NCI-H2107 treated with DMSO at 0.1 percent for 48 hours (cell line): ENCODE data around the gene KDM4B.

Experiments
- DNase-seq: peaks from one replicate; lab custom pipeline; 2025; ENCODE audit not compliant: unreplicated experiment; lab: John Stamatoyannopoulos, UW

Gene KDM4B

GRCh38 chr19:5066768-5067167 is 97.9 kb downstream of the KDM4B start:
- no peak for DNase-seq

DNA sequence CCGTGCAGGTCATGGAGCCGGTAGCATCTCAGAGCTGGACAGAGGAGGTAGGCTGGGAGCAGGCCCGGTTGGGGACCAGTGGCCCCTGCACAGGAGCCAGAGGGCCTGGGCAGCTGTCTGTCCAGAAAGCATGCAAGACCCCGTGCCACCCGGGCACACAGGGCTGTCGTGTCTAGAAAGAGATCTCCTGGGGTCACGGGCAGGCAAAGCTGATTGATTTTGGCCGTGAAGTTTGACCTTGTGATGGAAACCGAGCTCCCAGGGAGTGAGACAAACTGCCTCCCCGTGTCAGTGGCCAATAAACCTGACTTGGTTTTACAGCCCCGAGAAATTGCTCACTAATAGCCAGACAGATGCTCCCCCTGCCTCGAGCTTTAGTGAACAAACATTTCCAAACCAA is 98.8 kb downstream of the KDM4B start:
- DNase-seq, result no peak

DNA sequence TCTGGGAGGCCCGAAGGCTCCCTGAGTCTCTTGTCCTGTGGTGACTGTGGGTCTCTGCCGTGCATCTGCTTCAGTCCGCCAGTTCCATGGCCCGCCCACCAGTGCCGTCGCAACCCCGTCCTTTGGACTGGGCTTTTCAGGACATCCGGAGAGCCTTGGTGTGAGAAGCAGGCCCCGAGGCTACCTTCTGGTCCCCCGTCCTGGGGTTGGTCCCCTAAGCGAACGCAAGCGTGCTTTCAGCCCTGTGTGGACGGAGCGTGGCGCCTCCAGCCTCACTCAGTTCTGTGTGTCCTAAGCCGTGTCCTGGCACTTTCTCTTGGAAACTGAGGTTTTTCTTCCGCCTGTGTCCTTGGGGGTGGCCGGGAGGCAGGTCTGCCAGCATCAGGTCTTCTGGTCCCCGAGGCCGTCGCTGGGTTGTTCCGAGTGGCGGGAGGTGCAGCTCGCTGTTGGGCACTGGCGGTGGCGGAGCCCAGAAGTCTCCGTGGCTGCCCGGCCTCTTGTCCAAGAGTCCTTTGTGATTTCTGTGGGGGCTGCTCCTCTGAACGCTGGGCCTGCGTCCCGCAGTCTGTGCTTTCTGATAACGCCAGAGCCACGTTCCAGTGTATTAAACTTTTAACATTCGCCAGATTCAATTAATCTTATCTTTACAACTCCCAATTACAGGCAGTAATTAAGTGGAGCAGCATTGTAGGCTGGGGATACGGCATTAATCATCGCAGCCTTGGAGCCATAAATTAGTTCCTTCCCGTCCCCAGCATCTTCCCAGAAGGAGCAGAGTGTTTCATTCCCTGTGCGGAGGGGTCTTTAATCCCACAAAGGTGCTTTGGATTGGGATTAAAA is 99.5 kb downstream of the KDM4B start:
- no peak for DNase-seq

DNA sequence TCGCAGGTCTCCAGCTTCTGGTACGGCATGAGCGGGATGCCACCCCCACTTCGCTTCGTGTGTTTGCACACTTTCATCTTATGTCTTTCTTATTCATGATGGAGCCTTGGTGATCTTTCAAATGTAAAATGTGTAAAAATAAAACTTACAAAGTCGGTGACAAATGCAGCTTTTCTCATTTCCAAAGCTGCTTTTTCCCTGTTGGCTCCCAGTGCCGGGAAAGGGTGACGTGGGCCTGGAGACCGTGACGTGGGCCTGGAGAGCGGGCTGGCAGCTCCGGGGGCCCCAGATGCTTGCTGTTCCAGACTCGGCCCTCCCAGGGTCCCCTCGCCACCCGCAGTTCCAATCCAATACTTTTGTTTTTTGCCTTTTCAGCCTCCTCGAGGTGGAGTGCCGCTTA is 101.4 kb downstream of the KDM4B start:
- no peak for DNase-seq

DNA sequence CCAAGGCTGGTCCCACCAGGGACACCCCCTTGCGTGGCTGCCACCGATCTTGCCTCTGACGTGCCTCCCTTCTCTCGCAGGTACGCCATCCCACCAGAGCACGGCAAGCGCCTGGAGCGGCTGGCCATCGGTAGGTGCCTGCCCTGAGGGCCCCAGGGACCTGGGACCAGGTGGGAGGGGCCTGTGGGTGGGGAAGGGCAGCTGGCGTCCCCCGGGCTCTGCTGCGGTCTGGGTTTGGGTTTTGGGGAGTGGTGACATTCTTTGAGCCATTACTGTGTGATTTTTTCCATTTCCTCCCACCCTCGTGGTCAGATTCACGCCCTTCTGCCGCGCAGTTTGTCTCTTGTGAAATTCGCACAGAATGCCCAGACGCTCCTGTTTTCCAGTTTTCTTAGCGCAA is 102.0 kb downstream of the KDM4B start:
- DNase-seq, result no peak

DNA sequence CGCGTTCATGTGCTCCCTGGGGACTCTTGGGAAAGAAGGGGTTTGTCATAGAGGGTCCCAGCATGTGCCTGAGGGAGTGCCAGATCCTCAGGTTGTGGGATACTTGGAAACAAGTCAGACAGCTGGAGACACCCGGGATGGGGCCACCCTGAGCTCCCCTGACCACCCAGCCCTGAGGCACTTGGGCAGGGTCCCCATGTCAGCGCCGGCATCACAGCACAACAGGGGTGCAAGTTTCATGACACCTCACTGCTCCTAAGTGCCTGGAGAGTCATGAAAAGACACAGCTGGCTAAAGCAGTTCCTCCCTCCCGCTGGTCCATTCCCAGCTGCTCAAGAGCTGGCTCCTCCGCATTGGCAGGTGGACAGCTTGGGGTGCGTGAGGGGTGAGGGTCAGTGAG is 102.7 kb downstream of the KDM4B start:
- no peak for DNase-seq

- no peak for DNase-seq
These were observed 103.2 kb downstream of the KDM4B start for GRCh38 chr19:5072115-5072514.

GRCh38 chr19:5073153-5073844 is 104.4 kb downstream of the KDM4B start:
- DNase-seq, result no peak

- DNase-seq, result no peak
These were observed 105.5 kb downstream of the KDM4B start for GRCh38 chr19:5074407-5074806.

- DNase-seq, result no peak
These were observed 106.0 kb downstream of the KDM4B start for GRCh38 chr19:5074830-5075394.

- DNase-seq, result no peak
These were observed 106.7 kb downstream of the KDM4B start for GRCh38 chr19:5075597-5075996.

DNA sequence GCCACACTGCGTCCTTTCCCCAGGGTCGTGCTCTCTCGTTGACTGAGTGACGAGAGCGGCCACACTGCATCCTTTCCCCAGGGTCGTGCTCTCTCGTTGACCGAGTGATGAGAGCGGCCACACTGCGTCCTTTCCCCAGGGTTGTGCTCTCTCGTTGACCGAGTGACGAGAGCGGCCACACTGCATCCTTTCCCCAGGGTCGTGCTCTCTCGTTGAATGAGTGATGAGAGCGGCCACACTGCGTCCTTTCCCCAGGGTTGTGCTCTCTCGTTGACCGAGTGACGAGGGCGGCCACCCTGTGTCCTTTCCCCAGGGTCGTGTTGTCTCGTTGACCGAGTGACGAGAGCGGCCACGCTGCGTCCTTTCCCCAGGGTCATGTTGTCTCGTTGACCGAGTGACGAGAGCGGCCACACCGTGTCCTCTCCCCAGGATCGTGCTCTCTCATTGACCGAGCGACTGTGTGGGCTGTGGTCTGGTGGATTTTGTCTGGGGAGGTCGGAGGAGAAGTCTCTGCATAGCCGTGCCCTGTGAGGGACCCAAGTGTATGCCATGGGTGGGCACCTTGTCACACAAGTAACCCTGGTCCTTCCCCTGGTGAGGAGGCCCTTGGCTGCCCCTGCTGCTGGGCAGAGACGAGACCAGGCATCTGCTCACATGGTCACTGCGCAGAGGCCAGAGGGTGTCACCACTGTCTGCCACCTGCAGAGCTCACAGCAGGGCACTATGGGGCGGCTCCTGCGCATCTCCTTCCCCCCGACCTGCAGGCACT is 107.7 kb downstream of the KDM4B start:
- no peak for DNase-seq

DNA sequence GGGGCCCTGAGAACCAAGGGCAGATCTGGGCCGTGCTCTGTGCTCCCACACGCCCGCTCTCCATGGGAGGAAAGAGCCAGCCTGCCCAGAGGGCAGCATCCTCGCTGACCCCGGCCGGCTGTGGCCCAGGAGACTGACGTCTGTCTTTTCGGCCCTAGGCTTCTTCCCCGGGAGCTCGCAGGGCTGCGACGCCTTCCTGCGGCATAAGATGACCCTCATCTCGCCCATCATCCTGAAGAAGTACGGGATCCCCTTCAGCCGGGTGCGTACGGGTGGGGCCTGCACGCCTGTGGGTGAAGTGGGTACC is 108.2 kb downstream of the KDM4B start:
- no peak for DNase-seq

DNA sequence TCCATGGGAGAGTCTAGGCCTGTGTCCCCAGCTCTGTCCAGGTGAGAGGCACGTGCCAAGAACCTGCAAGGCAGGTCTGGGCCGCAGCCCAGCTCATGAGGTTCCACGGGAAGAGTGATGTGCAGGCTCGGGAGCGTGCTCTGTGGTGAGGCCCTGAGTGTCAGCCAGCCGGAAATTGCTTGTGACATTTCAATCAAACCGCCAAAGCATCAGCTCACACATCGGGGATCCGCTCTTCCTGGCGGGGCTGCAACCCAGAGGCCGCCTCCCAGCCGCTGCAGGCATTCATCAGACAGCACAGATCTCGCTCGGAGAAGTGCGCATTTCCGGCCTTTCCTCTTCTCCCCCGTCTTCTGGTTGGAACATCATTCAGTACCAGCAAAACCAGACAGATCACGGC is 109.3 kb downstream of the KDM4B start:
- DNase-seq, result no peak

DNA sequence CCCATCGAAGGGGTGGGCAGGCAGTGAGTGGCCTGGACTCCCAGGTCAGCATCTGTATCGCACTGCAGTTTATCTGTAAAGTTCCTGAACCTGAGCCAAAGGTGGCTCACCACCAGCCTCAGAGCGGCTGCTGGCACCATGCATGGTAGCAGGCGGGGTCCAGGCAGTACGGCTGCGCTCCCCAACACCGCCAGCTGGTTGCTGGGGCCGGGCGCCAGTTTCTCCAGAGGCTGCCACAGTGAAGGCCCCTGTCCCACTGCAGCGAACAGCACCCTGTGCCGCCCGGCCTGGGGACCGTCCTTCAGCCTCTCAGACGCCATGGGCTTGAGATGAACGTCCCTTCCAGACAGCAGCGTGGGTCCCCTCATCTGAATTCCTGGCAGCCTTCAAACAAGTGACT is 109.8 kb downstream of the KDM4B start:
- no peak for DNase-seq

GRCh38 chr19:5079071-5079774 is 110.3 kb downstream of the KDM4B start:
- no peak for DNase-seq

GRCh38 chr19:5080030-5080654 is 111.2 kb downstream of the KDM4B start:
- DNase-seq, result no peak

- no peak for DNase-seq
These were observed 111.9 kb downstream of the KDM4B start for GRCh38 chr19:5080809-5081208.

DNA sequence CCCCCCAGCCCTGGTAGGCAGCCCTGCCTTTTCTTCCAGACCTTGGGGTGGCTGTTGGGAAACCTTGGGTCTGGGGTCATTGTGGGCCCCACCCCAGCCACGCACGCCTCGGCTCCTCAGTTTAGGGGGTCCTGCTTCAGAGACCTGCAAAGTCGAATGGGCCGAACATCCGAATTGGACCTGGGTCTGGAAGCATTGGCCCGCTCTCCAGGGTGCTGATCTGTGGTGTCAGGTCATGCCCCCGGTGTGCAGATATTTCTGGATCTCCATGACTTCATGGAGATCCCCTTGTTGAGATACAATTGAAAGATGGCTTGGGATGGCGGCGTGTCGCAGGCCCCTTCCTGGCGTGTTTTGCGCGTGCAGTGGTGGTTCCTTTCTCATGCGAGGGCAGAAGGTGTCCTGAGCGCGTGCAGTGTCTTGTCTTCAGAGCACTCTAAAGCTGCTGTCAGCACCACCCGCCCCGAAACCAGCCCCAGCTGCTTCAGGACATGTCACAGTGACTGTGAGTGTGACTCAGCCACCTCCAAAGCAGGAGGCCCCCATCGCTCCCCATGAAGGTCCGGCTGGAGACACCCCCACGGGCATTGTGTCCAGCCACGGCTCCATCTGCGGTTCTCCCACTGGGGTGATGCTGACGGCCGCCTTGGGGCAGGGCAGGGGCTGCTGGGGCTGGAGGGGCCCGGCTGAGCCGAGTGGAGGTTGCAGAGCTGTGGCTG is 112.7 kb downstream of the KDM4B start:
- no peak for DNase-seq

DNA sequence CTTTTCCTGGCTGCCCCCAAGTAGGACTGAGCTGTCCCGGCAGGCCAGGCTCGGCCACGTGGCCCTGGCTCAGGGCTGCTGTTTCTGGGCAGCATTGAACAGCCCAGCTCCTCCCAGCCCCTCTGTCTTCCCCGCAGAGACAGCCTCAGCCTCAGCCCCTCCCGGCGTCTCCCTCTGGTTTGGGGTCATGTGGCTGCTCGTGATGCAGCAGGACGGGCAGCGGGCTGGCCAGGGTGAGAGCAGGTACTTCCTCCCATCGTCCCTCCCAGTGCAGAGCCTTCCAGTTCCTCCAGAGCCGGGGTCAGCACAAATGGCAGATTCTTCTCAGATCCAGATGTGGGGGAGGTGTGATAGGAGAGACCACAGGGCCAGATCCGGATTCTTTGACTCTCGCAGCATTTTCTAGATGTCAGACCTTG is 114.6 kb downstream of the KDM4B start:
- no peak for DNase-seq
